Measurements from ENCODE around the gene GJC1.

DNA sequence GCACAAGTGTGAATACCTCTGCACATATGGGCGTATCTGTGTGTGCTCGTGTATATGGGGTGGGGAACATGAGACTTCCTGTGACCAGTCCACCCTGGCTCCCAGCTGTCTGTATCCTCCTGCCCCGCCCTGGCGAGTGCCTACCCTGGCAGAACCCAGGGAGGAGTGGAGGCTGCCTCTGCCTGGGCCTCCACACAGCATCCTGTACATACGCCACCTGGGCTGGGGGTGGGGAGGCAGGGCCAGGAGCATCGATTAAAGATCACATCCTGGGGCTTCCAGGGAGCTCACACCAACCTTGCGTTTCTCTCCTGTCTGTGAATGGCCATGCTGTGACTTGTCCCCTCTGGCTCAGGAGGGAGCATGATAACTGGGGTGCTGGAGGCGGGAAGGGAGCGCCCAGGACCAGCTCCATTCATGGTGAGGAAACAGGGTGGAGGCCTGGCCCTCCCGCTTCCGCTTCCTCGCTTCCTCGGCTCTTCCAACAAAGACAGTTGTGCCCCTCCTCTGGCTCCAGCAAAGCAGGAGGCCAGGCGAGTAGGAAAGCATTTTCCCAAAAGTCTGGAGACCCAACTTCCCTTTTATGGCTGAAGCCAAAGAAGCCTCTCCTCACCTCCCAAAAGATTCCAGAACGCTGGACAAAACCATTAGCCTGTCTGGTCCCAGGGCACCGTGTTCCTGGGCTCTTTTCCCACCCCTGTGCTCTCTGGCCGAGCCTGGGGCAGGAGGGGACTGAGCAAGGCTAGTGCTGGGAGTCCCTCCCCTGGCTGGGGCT lies 48.3 kb downstream of the GJC1 start:
- TF ChIP-seq ZZZ3 (IDR thresholded peaks at IDR 0.05) (no peak), ZBTB8A (IDR thresholded peaks at IDR 0.05; ENCODE audit: partially characterized antibody) (no peak), ZKSCAN1 (IDR thresholded peaks at IDR 0.05; ENCODE audit: low read depth, low read length) (no peak), SMAD1 (IDR thresholded peaks at IDR 0.05; ENCODE audit: low read depth, low read length, partially characterized antibody) (no peak), ARHGAP35 (IDR thresholded peaks at IDR 0.05; ENCODE audit: partially characterized antibody) (no peak), SPI1 (IDR thresholded peaks at IDR 0.05; ENCODE audit: borderline replicate concordance, low read depth, low read length) (no peak), RCOR1 (IDR thresholded peaks at IDR 0.05; ENCODE audit: borderline replicate concordance in 1 of 2, low read depth in 2 of 2, low read length in 2 of 2) (no peak)
